ENCODE data around the gene ULK4. TPM values are rescaled to one million over a fixed set of nuclear protein-coding genes. Genes with fewer than 3 reads are reported as not detected.
"Not testable (repeated sequence)": the region's sequence is repeated elsewhere in the genome, so short reads cannot be mapped to it uniquely, and the experiment has no call there.

The ULK4 gene
- polyA plus RNA-seq, 1 of the 3 experiments (the other 2 are of a cell fraction) = 6.2 TPM

DNA sequence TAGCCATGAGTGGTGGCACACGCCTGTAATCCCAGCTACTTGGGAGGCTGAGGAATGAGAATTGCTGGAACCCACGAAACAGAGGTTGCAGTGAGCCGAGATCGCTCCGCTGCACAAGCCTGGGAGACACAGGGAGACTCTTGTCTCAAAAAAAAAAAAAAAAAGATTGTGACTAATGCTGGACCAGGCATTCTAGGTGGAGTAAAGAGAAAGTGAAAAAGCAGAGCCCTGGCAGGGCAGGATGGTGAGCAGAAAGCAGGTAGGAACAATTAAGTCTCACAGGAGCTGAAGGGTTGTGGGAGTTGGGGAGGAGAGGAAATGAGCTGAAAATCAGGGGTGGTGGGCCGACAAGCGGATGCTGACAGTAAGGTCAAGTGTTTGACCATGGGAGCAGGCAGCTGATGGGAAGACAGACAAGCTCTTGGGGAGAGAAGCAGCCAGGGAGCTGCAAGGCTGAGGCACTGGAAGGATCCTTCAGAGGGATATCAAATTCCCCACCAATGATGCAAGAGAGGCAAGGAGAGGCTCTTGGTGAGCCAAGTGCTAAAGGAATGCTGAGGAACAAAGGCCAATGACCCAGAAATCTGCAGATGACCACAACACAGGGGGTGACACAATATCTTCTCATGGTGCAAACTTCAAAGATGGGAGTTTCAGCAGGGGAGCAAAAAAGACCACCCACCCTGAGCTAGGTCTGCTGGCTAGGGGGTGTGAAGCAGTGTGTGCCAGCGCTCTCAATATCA is 251.1 kb downstream of the ULK4 start:
- TF ChIP-seq, protein P1, sequence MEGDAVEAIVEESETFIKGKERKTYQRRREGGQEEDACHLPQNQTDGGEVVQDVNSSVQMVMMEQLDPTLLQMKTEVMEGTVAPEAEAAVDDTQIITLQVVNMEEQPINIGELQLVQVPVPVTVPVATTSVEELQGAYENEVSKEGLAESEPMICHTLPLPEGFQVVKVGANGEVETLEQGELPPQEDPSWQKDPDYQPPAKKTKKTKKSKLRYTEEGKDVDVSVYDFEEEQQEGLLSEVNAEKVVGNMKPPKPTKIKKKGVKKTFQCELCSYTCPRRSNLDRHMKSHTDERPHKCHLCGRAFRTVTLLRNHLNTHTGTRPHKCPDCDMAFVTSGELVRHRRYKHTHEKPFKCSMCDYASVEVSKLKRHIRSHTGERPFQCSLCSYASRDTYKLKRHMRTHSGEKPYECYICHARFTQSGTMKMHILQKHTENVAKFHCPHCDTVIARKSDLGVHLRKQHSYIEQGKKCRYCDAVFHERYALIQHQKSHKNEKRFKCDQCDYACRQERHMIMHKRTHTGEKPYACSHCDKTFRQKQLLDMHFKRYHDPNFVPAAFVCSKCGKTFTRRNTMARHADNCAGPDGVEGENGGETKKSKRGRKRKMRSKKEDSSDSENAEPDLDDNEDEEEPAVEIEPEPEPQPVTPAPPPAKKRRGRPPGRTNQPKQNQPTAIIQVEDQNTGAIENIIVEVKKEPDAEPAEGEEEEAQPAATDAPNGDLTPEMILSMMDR (IDR thresholded peaks at IDR 0.05) = no peak
- TF ChIP-seq SMC3 (IDR thresholded peaks at IDR 0.05; ENCODE audit: low read depth, low read length) (no peak), MEF2A (IDR thresholded peaks at IDR 0.05; ENCODE audit: borderline replicate concordance, low read depth) (no peak), MXI1 (IDR thresholded peaks at IDR 0.05; ENCODE audit: low read depth, low read length) (no peak)
- WGBS (ENCODE audit: low lambda C conversion rate) = 97% methylated on average over 8 of the region's 8 CpGs
- Histone ChIP-seq H3K27me3 (ENCODE audit: insufficient read depth) (no peaks in the 10 kb centered on the region), H3F3A (replicated peaks; ENCODE audit: insufficient read depth) (no peaks in the 10 kb centered on the region), H3K27ac (ENCODE audit: low read depth in 2 of 2, low read length in 1 of 2) (no peak overlapping the region; a peak in 1 of 4 replicates), H3K9me2 (no peaks in the 10 kb centered on the region), H3K4me2 (no peak overlapping the region), H3K4me1 (ENCODE audit: control insufficient read depth in 1 of 2, insufficient read depth in 2 of 2, low read depth in 1 of 2, low read length in 1 of 2) (peaks cover 0 to 7% of the 10 kb centered on the region in 2 experiments; a peak in 1 of 4 replicates), H3K79me2 (ENCODE audit: insufficient read depth) (no peaks in the 10 kb centered on the region), H4K20me1 (ENCODE audit: insufficient read depth) (no peaks in the 10 kb centered on the region), H3K36me3 (replicated peaks in 1 of 2; ENCODE audit: control insufficient read depth in 1 of 2, insufficient read depth in 2 of 2, low read length in 1 of 2) (no peaks in the 10 kb centered on the region), H2AFZ (ENCODE audit: low read depth) (no peak overlapping the region), H3K4me3 (ENCODE audit: low read depth in 2 of 2, low read length in 1 of 2) (no peak overlapping the region), H3K9ac (no peak overlapping the region), H3K9me3 (no peaks in the 10 kb centered on the region)
- DNase-seq = no peak
- POLR2A ChIA-PET = no interaction called here
- CTCF ChIA-PET = interaction anchor here (1.6 kb wide), 1 partner anchor 1127 kb away, joined by 7 read pairs; no protein-coding TSS in a partner anchor

DNA sequence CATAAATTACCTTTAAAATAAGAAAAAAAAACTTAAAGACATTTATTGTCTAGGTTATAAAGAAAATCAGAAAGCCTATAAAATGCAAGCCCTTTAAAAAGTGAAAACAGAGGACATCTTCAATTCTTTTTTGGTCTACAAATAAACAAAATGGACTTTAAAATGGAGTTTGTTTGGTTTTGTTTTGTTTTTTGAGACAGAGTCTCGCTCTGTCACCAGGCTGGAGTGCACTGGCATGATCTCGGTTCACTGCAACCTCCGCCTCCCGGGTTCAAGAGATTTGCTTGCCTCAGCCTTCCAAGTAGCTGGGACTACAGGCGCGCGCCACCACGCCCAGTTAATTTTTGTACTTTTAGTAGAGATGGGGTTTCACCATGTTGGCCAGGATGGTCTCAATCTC is 252.7 kb downstream of the ULK4 start:
- H3K4me1 ChIP-seq (ENCODE audit: control insufficient read depth in 1 of 2, insufficient read depth in 2 of 2, low read depth in 1 of 2, low read length in 1 of 2); H3K4me3 ChIP-seq (ENCODE audit: low read depth in 2 of 2, low read length in 1 of 2); POLR2A ChIA-PET; DNase-seq; H3K36me3 ChIP-seq (replicated peaks in 1 of 2; ENCODE audit: control insufficient read depth in 1 of 2, insufficient read depth in 2 of 2, low read length in 1 of 2); H3K27me3 ChIP-seq (ENCODE audit: insufficient read depth); H3F3A ChIP-seq (replicated peaks; ENCODE audit: insufficient read depth); CTCF ChIA-PET; H3K27ac ChIP-seq (ENCODE audit: low read depth in 2 of 2, low read length in 1 of 2); H3K9ac ChIP-seq; H4K20me1 ChIP-seq (ENCODE audit: insufficient read depth); H3K9me2 ChIP-seq; H3K4me2 ChIP-seq; H3K9me3 ChIP-seq; H3K79me2 ChIP-seq (ENCODE audit: insufficient read depth); H2AFZ ChIP-seq (ENCODE audit: low read depth): not testable (repeated sequence)
- WGBS (ENCODE audit: low lambda C conversion rate) = 95% methylated on average over 8 of the region's 8 CpGs

DNA sequence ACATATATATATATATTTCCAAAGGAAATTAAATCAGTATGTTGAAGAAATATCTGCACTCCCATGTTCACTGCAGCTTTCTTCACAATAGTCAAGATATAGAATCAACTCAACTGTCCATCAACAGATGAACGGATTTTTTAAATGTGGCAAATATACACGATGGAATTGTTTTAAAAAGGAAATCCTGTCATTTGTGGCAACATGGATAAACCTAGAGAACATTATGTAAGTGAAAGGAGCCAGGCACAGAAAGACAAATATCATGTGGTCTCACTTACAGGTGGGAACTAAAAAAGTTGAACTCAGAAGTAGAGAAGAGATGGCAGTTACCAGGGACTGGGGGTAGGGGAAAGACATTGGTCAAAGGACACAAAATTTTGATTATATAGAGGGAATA is 253.7 kb downstream of the ULK4 start:
- Histone ChIP-seq H4K20me1 (ENCODE audit: insufficient read depth) (no peaks in the 10 kb centered on the region), H3K27me3 (ENCODE audit: insufficient read depth) (no peaks in the 10 kb centered on the region), H2AFZ (ENCODE audit: low read depth) (no peak overlapping the region), H3K4me1 (ENCODE audit: control insufficient read depth in 1 of 2, insufficient read depth in 2 of 2, low read depth in 1 of 2, low read length in 1 of 2) (peaks cover 0 to 7% of the 10 kb centered on the region in 2 experiments; a peak in 1 of 4 replicates), H3K4me3 (ENCODE audit: low read depth in 2 of 2, low read length in 1 of 2) (no peak overlapping the region), H3K9me3 (no peaks in the 10 kb centered on the region), H3K27ac (ENCODE audit: low read depth in 2 of 2, low read length in 1 of 2) (no peak overlapping the region), H3K9me2 (no peaks in the 10 kb centered on the region), H3K36me3 (replicated peaks in 1 of 2; ENCODE audit: control insufficient read depth in 1 of 2, insufficient read depth in 2 of 2, low read length in 1 of 2) (no peaks in the 10 kb centered on the region), H3K4me2 (no peak overlapping the region), H3F3A (replicated peaks; ENCODE audit: insufficient read depth) (no peaks in the 10 kb centered on the region), H3K9ac (no peak overlapping the region), H3K79me2 (ENCODE audit: insufficient read depth) (no peaks in the 10 kb centered on the region)
- ChIA-PET CTCF (no interaction called here), POLR2A (no interaction called here)
- DNase-seq = no peak
- 85% methylated on average over 2 of the region's 2 CpGs for WGBS (ENCODE audit: low lambda C conversion rate)
- TF ChIP-seq RAD21 (IDR thresholded peaks at IDR 0.05; ENCODE audit: low read length) (no peak), RXRA (IDR thresholded peaks at IDR 0.05; ENCODE audit: borderline replicate concordance, low read depth) (no peak), RCOR1 (IDR thresholded peaks at IDR 0.05; ENCODE audit: low read length) (no peak), EZH2phosphoT487 (IDR thresholded peaks at IDR 0.05; ENCODE audit: borderline replicate concordance, low read depth) (no peak), GATA2 (CRISPR knock-in tag; IDR thresholded peaks at IDR 0.05) (no peak), TAF1 (IDR thresholded peaks at IDR 0.05; ENCODE audit: borderline replicate concordance, low read depth, low read length) (no peak), TEAD4 (IDR thresholded peaks at IDR 0.05; ENCODE audit: borderline replicate concordance, insufficient read depth) (no peak), NRF1 (IDR thresholded peaks at IDR 0.05; ENCODE audit: low read depth, low read length) (no peak), TCF12 (IDR thresholded peaks at IDR 0.05) (no peak), CHD2 (IDR thresholded peaks at IDR 0.05; ENCODE audit: low read length, partially characterized antibody) (no peak), GABPA (IDR thresholded peaks at IDR 0.05; ENCODE audit: low read depth) (no peak), FOSL2 (IDR thresholded peaks at IDR 0.05; ENCODE audit: borderline replicate concordance, low read depth) (no peak)
- TF ChIP-seq, protein P2, sequence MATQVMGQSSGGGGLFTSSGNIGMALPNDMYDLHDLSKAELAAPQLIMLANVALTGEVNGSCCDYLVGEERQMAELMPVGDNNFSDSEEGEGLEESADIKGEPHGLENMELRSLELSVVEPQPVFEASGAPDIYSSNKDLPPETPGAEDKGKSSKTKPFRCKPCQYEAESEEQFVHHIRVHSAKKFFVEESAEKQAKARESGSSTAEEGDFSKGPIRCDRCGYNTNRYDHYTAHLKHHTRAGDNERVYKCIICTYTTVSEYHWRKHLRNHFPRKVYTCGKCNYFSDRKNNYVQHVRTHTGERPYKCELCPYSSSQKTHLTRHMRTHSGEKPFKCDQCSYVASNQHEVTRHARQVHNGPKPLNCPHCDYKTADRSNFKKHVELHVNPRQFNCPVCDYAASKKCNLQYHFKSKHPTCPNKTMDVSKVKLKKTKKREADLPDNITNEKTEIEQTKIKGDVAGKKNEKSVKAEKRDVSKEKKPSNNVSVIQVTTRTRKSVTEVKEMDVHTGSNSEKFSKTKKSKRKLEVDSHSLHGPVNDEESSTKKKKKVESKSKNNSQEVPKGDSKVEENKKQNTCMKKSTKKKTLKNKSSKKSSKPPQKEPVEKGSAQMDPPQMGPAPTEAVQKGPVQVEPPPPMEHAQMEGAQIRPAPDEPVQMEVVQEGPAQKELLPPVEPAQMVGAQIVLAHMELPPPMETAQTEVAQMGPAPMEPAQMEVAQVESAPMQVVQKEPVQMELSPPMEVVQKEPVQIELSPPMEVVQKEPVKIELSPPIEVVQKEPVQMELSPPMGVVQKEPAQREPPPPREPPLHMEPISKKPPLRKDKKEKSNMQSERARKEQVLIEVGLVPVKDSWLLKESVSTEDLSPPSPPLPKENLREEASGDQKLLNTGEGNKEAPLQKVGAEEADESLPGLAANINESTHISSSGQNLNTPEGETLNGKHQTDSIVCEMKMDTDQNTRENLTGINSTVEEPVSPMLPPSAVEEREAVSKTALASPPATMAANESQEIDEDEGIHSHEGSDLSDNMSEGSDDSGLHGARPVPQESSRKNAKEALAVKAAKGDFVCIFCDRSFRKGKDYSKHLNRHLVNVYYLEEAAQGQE (IDR thresholded peaks at IDR 0.05; ENCODE audit: low read depth, low read length) = no peak
